ENCODE results near the gene TTLL9.
A peak's percentile ranks its signal among the peaks of the same experiment; 100 is the strongest.
"Not testable (repeated sequence)": the region's sequence is repeated elsewhere in the genome, so short reads cannot be mapped to it uniquely, and the experiment has no call there.

The TTLL9 gene

GRCh38 chr20:31869942-31870725, at the start of gene TTLL9, which contains the start of gene DUSP15:
TSS of gene TTLL9 (plus strand) at chr20:31870634. CDS start at chr20:31871127, 493 bp downstream.
TSS of gene DUSP15 (minus strand) at chr20:31870527. CDS start at chr20:31870337, 190 bp downstream.
- peak; percentile 80 for DNase-seq (ENCODE audit: low spot score)

- no peak for DNase-seq (ENCODE audit: low spot score)
Measured at GRCh38 chr20:31821427-31821826, 49.0 kb upstream of the TTLL9 start.

- DNase-seq (ENCODE audit: low spot score): peak; percentile 94
Measured at GRCh38 chr20:31822421-31823330, 47.8 kb upstream of the TTLL9 start.

- no peak for DNase-seq (ENCODE audit: low spot score)
Measured at GRCh38 chr20:31823360-31824124, 46.9 kb upstream of the TTLL9 start.

- no peak for DNase-seq (ENCODE audit: low spot score)
Measured at GRCh38 chr20:31824125-31824485, 46.3 kb upstream of the TTLL9 start.

GRCh38 chr20:31824554-31825313, 45.7 kb upstream of the TTLL9 start:
- no peak for DNase-seq (ENCODE audit: low spot score)

GRCh38 chr20:31826074-31826473, 44.4 kb upstream of the TTLL9 start:
- no peak for DNase-seq (ENCODE audit: low spot score)

GRCh38 chr20:31827059-31827458, 43.4 kb upstream of the TTLL9 start:
- DNase-seq (ENCODE audit: low spot score): no peak

- DNase-seq (ENCODE audit: low spot score): not testable (repeated sequence)
Measured at GRCh38 chr20:31828016-31828415, 42.4 kb upstream of the TTLL9 start.

- no peak for DNase-seq (ENCODE audit: low spot score)
Measured at GRCh38 chr20:31829731-31830130, 40.7 kb upstream of the TTLL9 start.

- no peak for DNase-seq (ENCODE audit: low spot score)
Measured at GRCh38 chr20:31830406-31830981, 39.9 kb upstream of the TTLL9 start.

GRCh38 chr20:31831211-31831610, 39.2 kb upstream of the TTLL9 start:
- no peak for DNase-seq (ENCODE audit: low spot score)

GRCh38 chr20:31831771-31832306, 38.6 kb upstream of the TTLL9 start:
- no peak for DNase-seq (ENCODE audit: low spot score)

GRCh38 chr20:31833130-31833930, 37.1 kb upstream of the TTLL9 start:
- DNase-seq (ENCODE audit: low spot score): peak; percentile 91

GRCh38 chr20:31833931-31834521, 36.4 kb upstream of the TTLL9 start:
- DNase-seq (ENCODE audit: low spot score): peak; percentile 60

- DNase-seq (ENCODE audit: low spot score): no peak
Measured at GRCh38 chr20:31835554-31835953, 34.9 kb upstream of the TTLL9 start.

GRCh38 chr20:31835977-31836852, 34.2 kb upstream of the TTLL9 start:
- DNase-seq (ENCODE audit: low spot score): no peak

GRCh38 chr20:31836853-31837608, 33.4 kb upstream of the TTLL9 start:
- DNase-seq (ENCODE audit: low spot score): no peak
